Endodermal cell (in vitro differentiated cells): ENCODE measurements around the gene BAIAP2. TPM values are rescaled to one million over a fixed set of nuclear protein-coding genes. Genes with fewer than 3 reads are reported as not detected.
"Not testable (repeated sequence)": the region's sequence is repeated elsewhere in the genome, so short reads cannot be mapped to it uniquely, and the experiment has no call there.

Experiments used
- DNase-seq: peaks from one replicate; pipeline ENCODE4 v3.0.0-alpha.2; 2017
- H3K27ac ChIP-seq: 2 replicates; pipeline ENCODE4 v1.5.1; 2013; ENCODE audit warnings: mild to moderate bottlenecking, low read depth, low read length, moderate library complexity
- H3K27me3 ChIP-seq: 2 replicates; pipeline ENCODE4 v1.6.1; 2013; ENCODE audit warnings: mild to moderate bottlenecking, low read length, moderate library complexity; ENCODE audit not compliant: insufficient read depth, control insufficient read depth, poor library complexity, severe bottlenecking
- H3K36me3 ChIP-seq: 2 replicates; pipeline ENCODE4 v1.7.0; 2013; ENCODE audit warnings: mild to moderate bottlenecking, low read length, moderate library complexity; ENCODE audit not compliant: control insufficient read depth, insufficient read depth
- H3K4me1 ChIP-seq: one replicate; pipeline ENCODE4 v1.7.0; 2013; ENCODE audit warnings: low read length; ENCODE audit not compliant: control insufficient read depth, insufficient read depth
- H3K4me3 ChIP-seq: 2 replicates; pipeline ENCODE4 v1.5.1; 2013; ENCODE audit warnings: mild to moderate bottlenecking, low read length, moderate library complexity
- H3K9ac ChIP-seq: 2 replicates; pipeline ENCODE4 v1.6.1; 2013; ENCODE audit warnings: mild to moderate bottlenecking, low read length, moderate library complexity; ENCODE audit not compliant: poor library complexity, severe bottlenecking; ENCODE audit errors: extremely low read depth
- H3K9me3 ChIP-seq: 2 replicates; pipeline ENCODE4 v1.6.1; 2013; ENCODE audit warnings: mild to moderate bottlenecking, low read length, moderate library complexity; ENCODE audit not compliant: control insufficient read depth
- H3K27ac Mint-ChIP-seq: 2 replicates; pipeline ENCODE4 v1.8.0; 2020; ENCODE audit warnings: mixed read lengths
- H3K27me3 Mint-ChIP-seq: 2 replicates; pipeline ENCODE4 v1.8.0; 2021; ENCODE audit warnings: mild to moderate bottlenecking, mixed read lengths; ENCODE audit not compliant: insufficient read depth
- H3K36me3 Mint-ChIP-seq: 2 replicates; pipeline ENCODE4 v1.8.0; 2020; ENCODE audit warnings: low read depth, mixed read lengths
- H3K4me1 Mint-ChIP-seq: 2 replicates; pipeline ENCODE4 v1.8.0; 2020; ENCODE audit warnings: mixed read lengths
- H3K4me3 Mint-ChIP-seq: 2 replicates; pipeline ENCODE4 v1.8.0; 2020; ENCODE audit warnings: mild to moderate bottlenecking, moderate library complexity, mixed read lengths
- H3K9me3 Mint-ChIP-seq: 2 replicates; pipeline ENCODE4 v1.8.0; 2020; ENCODE audit warnings: mild to moderate bottlenecking, mixed read lengths
- WGBS, 2 experiments: methylation state at CpG; one replicate each; pipeline versions ENCODE4 v1.1.5 to v1.1.7; 2013; ENCODE audit warnings: missing lambda C conversion rate in 2 of 2, mixed read lengths in 1 of 2; ENCODE audit not compliant: insufficient coverage in 1 of 2, insufficient read length in 1 of 2; 5-methylcytosine and 5-hydroxymethylcytosine counted together
- total RNA-seq, 2 donors: library from RNA; stranded (reverse); fragmentation: NEBNext Ultra II Directional in 1 of 2; extraction: Animal tissue kit (Norgen Biotek cat#: 25700) in 1 of 2; gene quantifications; 2 replicates in 1 of 2; 3 replicates in 1 of 2; pipeline ENCODE4 v1.2.1, GENCODE V29; 2021
- TF ChIP-seq, protein P1 (sequence below): fragments of 200-600 bp; sonication (generic); conservative IDR thresholded peaks from 2 replicates; pipeline ENCODE4 v1.5.0; 2021; ENCODE audit warnings: antibody characterized with exemption, mild to moderate bottlenecking

The BAIAP2 gene
- total RNA-seq, 2 donors from 2014 or later: 24.9 to 32.7 TPM

DNA sequence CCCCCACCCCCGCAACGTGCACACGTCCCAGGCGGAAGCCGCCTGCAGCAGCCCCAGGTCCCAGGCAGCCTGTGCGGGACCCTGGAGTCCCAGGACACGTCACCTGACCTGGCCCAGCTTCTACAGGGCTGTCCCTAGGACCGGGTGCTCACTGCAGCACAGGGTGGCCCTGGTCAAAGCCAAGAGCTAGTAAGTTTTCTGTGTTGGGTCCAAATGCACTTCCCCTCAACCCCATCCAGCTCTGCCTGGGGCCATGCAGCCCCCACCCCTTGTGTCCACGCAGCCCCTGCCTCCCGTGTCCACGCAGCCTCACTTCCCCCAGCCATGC is 108.2 kb downstream of the BAIAP2 start:
- Mint-ChIP-seq H3K27me3 (no peaks in the 10 kb centered on the region), H3K36me3 (no peaks in the 10 kb centered on the region)
- 89 to 95% methylated on average over 3 to 8 of the region's 11 CpGs for WGBS, 2 experiments

DNA sequence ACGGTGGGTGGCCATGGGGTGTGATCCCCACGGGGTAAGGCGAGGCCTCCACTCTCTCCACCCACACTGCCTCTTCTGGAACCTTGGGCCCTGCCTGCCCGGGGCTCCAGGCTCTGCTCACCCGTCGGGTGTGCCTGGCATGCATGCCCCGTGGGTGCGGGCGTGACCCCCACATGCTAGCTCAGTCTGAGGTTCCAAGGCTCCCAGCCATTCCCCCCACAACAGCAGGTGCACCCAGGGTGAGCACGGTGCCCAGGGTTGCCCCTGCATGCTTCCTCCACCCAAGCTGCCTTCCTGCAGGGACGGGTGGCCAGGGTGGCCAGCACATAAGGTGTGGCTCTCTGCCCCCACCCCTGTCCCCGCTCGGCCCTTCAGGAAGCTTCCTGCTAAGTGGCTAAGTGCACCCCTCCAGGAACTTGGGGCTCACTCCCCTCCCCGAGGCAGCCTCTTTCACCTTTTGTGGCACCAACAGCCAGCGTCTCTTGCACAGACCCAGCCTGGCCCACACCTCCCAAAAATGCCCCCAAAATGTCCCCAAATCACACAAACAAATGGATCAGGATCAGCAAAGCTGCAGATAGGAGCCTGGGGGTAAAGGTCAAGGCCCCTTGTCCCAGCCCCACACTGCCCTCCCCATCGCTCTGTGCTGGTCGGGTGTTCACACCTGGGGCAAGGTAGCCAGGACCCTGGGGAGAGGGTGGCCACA is 108.9 kb downstream of the BAIAP2 start:
- TF ChIP-seq, protein P1, sequence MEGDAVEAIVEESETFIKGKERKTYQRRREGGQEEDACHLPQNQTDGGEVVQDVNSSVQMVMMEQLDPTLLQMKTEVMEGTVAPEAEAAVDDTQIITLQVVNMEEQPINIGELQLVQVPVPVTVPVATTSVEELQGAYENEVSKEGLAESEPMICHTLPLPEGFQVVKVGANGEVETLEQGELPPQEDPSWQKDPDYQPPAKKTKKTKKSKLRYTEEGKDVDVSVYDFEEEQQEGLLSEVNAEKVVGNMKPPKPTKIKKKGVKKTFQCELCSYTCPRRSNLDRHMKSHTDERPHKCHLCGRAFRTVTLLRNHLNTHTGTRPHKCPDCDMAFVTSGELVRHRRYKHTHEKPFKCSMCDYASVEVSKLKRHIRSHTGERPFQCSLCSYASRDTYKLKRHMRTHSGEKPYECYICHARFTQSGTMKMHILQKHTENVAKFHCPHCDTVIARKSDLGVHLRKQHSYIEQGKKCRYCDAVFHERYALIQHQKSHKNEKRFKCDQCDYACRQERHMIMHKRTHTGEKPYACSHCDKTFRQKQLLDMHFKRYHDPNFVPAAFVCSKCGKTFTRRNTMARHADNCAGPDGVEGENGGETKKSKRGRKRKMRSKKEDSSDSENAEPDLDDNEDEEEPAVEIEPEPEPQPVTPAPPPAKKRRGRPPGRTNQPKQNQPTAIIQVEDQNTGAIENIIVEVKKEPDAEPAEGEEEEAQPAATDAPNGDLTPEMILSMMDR: no peak
- WGBS, 2 experiments: 86 to 92% methylated on average over 4 to 17 of the region's 17 CpGs
- Histone ChIP-seq H3K27ac (no peak overlapping the region), H3K9me3 (no peaks in the 10 kb centered on the region), H3K36me3 (no peaks in the 10 kb centered on the region), H3K4me1 (no peaks in the 10 kb centered on the region), H3K9ac (no peak overlapping the region), H3K4me3 (no peak overlapping the region), H3K27me3 (no peaks in the 10 kb centered on the region)
- no peak for DNase-seq
- Mint-ChIP-seq H3K36me3 (no peaks in the 10 kb centered on the region), H3K4me1 (no peaks in the 10 kb centered on the region), H3K27me3 (no peaks in the 10 kb centered on the region), H3K9me3 (peaks cover 1% of the 10 kb centered on the region), H3K4me3 (no peak overlapping the region), H3K27ac (no peak overlapping the region)

More for the DNA sequence above, 108.2 kb downstream of the BAIAP2 start:
- no peaks in the 10 kb centered on the region for H3K36me3 ChIP-seq
- no peaks in the 10 kb centered on the region for H3K27me3 ChIP-seq
- Mint-ChIP-seq H3K4me3 (no peak overlapping the region), H3K4me1 (no peaks in the 10 kb centered on the region), H3K27ac (no peak overlapping the region), H3K9me3 (peaks cover 6% of the 10 kb centered on the region)
- no peak overlapping the region for H3K9ac ChIP-seq
- TF ChIP-seq, protein P1: no peak
- H3K4me1 ChIP-seq: no peaks in the 10 kb centered on the region
- no peaks in the 10 kb centered on the region for H3K9me3 ChIP-seq
- H3K27ac ChIP-seq: no peak overlapping the region
- no peak overlapping the region for H3K4me3 ChIP-seq
- no peak for DNase-seq

DNA sequence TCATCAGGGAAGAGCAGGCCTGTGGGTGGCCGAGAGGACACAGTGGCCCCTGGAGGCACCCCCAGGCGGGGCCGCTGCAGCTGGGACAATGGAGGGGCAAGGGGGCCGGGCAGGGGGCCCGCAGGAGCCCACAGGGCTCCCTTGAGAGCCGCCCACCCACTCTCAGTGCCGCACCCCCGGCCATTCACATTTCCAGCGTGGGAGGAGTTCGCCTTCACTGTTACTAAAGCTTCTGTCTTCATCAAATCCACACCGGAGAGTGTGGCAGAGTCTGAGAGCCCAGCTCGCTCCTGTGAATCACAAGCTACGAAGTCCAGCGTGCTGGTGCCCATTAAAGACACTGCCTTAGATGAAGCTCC is 109.5 kb downstream of the BAIAP2 start:
- Mint-ChIP-seq H3K9me3 (no peaks in the 10 kb centered on the region), H3K4me3 (no peak overlapping the region), H3K4me1 (no peaks in the 10 kb centered on the region), H3K36me3 (no peaks in the 10 kb centered on the region), H3K27ac (no peak overlapping the region), H3K27me3 (no peaks in the 10 kb centered on the region)
- no peaks in the 10 kb centered on the region for H3K36me3 ChIP-seq
- H3K27ac ChIP-seq: no peak overlapping the region
- DNase-seq: no peak
- WGBS, 2 experiments: 83 to 90% methylated on average over 4 to 14 of the region's 14 CpGs
- no peak overlapping the region for H3K4me3 ChIP-seq
- H3K27me3 ChIP-seq: no peaks in the 10 kb centered on the region
- TF ChIP-seq, protein P1: no peak
- no peaks in the 10 kb centered on the region for H3K9me3 ChIP-seq
- H3K9ac ChIP-seq: no peak overlapping the region
- H3K4me1 ChIP-seq: no peaks in the 10 kb centered on the region

DNA sequence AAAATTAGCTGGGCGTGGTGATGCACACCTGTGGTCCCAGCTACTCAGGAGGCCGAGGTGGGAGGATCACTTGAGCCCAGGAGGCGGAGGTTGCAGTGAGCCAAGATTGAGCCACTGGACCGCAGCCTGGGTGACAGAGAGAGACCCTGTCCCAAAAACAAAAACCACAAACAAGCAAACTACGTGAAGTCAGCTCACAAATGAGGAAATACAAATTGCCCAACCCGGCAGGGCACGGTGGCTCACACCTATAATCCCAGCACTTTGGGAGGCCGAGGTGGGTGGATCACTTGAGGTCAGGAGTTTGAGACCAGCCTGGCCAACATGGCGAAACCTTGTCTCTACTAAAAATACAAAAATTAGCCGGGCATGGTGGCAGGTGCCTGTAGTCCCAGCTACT is 111.3 kb downstream of the BAIAP2 start:
- not testable (repeated sequence) for H3K36me3 ChIP-seq, H3K9ac ChIP-seq, H3K27me3 Mint-ChIP-seq, DNase-seq, H3K4me3 ChIP-seq, H3K27ac ChIP-seq, H3K4me1 Mint-ChIP-seq, H3K27ac Mint-ChIP-seq, H3K9me3 ChIP-seq, H3K9me3 Mint-ChIP-seq, H3K4me1 ChIP-seq, H3K4me3 Mint-ChIP-seq, H3K36me3 Mint-ChIP-seq, H3K27me3 ChIP-seq
- WGBS, 2 experiments: 70 to 85% methylated on average over 5 to 9 of the region's 10 CpGs
